Adrenal gland (tissue), 5 donors: ENCODE data around the gene SIM2.

Experiments
- POLR2A ChIP-seq, 2 donors: fragments of 450-650 bp; IDR thresholded peaks; one replicate each; pipeline ENCODE4 v1.6.1; 2017; ENCODE audit warnings: antibody characterized with exemption in 2 of 2, mild to moderate bottlenecking in 2 of 2, moderate library complexity in 1 of 2
- TF ChIP-seq, protein P1 (sequence below), 6 experiments: fragments of 450-650 bp in 4 of 6; fragments of 200-600 bp in 2 of 6; sonication (generic) in 1 of 6; IDR thresholded peaks; 1 replicate in 5 of 6; 2 replicates in 1 of 6; pipeline versions ENCODE4 v1.5.1 to v1.8.0; 2016 to 2021; ENCODE audit warnings: antibody characterized with exemption in 6 of 6, mild to moderate bottlenecking in 2 of 6, moderate library complexity in 1 of 6
- donor health status: DM: no; HTN: no; CAD: no.

DNA sequence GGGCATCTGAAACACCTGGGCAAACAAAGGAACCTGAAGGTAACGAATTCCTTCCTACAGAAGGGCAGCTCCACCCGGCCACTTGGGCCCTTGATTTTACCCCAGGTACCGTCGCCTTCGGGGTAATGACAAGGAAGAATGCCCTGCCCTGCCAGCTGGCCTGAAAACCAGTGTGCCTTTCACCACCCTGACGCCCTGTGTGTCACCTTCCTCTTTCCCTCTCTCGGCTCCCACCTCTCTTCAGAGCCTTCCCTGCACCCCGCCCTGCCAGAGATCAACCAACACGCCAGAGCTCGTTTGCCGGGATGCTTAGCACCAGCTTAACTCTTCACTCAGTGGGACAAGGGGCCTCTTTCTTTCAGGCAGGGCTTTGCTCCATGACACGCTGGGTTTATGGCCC, 86.0 kb downstream of the SIM2 start:
- TF ChIP-seq, protein P1, sequence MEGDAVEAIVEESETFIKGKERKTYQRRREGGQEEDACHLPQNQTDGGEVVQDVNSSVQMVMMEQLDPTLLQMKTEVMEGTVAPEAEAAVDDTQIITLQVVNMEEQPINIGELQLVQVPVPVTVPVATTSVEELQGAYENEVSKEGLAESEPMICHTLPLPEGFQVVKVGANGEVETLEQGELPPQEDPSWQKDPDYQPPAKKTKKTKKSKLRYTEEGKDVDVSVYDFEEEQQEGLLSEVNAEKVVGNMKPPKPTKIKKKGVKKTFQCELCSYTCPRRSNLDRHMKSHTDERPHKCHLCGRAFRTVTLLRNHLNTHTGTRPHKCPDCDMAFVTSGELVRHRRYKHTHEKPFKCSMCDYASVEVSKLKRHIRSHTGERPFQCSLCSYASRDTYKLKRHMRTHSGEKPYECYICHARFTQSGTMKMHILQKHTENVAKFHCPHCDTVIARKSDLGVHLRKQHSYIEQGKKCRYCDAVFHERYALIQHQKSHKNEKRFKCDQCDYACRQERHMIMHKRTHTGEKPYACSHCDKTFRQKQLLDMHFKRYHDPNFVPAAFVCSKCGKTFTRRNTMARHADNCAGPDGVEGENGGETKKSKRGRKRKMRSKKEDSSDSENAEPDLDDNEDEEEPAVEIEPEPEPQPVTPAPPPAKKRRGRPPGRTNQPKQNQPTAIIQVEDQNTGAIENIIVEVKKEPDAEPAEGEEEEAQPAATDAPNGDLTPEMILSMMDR (IDR thresholded peaks at IDR 0.05) = no peak
- TF ChIP-seq POLR2A (IDR thresholded peaks at IDR 0.05) = no peak
